ENCODE results near the gene CD248. TPM values are rescaled to one million over a fixed set of nuclear protein-coding genes. Genes with fewer than 3 reads are reported as not detected.

The CD248 gene
- total RNA-seq, 1 donor from 2014 or later, result 58.8 TPM

GRCh38 chr11:66338276-66339161 is 21.7 kb upstream of the CD248 start:
- H3K9ac ChIP-seq (ENCODE audit: low read length), result peak overlapping the region; percentile 80
- peaks cover 39% of the 10 kb centered on the region for H3K4me1 Mint-ChIP-seq (ENCODE audit: low read depth, unreplicated experiment)
- FAIRE-seq, result no peak
- H3K79me2 ChIP-seq (ENCODE audit: insufficient read depth, low read length), result peaks cover 38% of the 10 kb centered on the region
- peaks cover 45% of the 10 kb centered on the region for H3K4me1 ChIP-seq (ENCODE audit: insufficient read depth, low read length)
- peaks cover 3% of the 10 kb centered on the region for H3K36me3 ChIP-seq (ENCODE audit: insufficient read depth, low read length)
- no peak overlapping the region for H2AFZ ChIP-seq (ENCODE audit: low read depth, low read length)
- H3K27me3 Mint-ChIP-seq (ENCODE audit: low read depth, unreplicated experiment), result no peaks in the 10 kb centered on the region
- no peak overlapping the region for H3K4me3 Mint-ChIP-seq (ENCODE audit: unreplicated experiment)
- no peak for DNase-seq (ENCODE audit: low read depth)
- H3K4me3 ChIP-seq (ENCODE audit: insufficient read depth, low read depth, low read length), result no peak overlapping the region
- H3K9me3 ChIP-seq (ENCODE audit: insufficient read depth, low read depth, low read length), result no peaks in the 10 kb centered on the region
- H3K27me3 ChIP-seq (ENCODE audit: insufficient read depth, low read length), result no peaks in the 10 kb centered on the region
- H3K27ac ChIP-seq (ENCODE audit: low read depth, low read length), result peak overlapping the region; percentile 96
- peak overlapping the region; percentile 47 for H3K27ac Mint-ChIP-seq (ENCODE audit: unreplicated experiment)
- peaks cover 7% of the 10 kb centered on the region for H3K36me3 Mint-ChIP-seq (ENCODE audit: low read depth, unreplicated experiment)
- TF ChIP-seq EZH2 (IDR thresholded peaks at IDR 0.05; ENCODE audit: insufficient read depth, low read length), result no peak
- TF ChIP-seq CTCF (IDR thresholded peaks at IDR 0.05; ENCODE audit: insufficient read depth, low read depth, low read length), result no peak
- H3K4me2 ChIP-seq (ENCODE audit: low read length), result peak overlapping the region; percentile 99
- H4K20me1 ChIP-seq (ENCODE audit: insufficient read depth, low read length), result peaks cover 46% of the 10 kb centered on the region
- H3K9me3 Mint-ChIP-seq (ENCODE audit: unreplicated experiment), result no peaks in the 10 kb centered on the region

GRCh38 chr11:66337103-66337899 is 20.5 kb upstream of the CD248 start:
- Mint-ChIP-seq H3K27ac (ENCODE audit: unreplicated experiment) (peak overlapping the region; percentile 99), H3K36me3 (ENCODE audit: low read depth, unreplicated experiment) (peaks cover 9% of the 10 kb centered on the region), H3K4me3 (ENCODE audit: unreplicated experiment) (peak overlapping the region; percentile 88), H3K4me1 (ENCODE audit: low read depth, unreplicated experiment) (peaks cover 31% of the 10 kb centered on the region), H3K9me3 (ENCODE audit: unreplicated experiment) (no peaks in the 10 kb centered on the region), H3K27me3 (ENCODE audit: low read depth, unreplicated experiment) (no peaks in the 10 kb centered on the region)
- no peak for FAIRE-seq
- Histone ChIP-seq H3K4me3 (ENCODE audit: insufficient read depth, low read depth, low read length) (no peak overlapping the region), H3K9ac (ENCODE audit: low read length) (peak overlapping the region; percentile 80), H3K36me3 (ENCODE audit: insufficient read depth, low read length) (peaks cover 6% of the 10 kb centered on the region), H3K27ac (ENCODE audit: low read depth, low read length) (peak overlapping the region; percentile 96), H3K79me2 (ENCODE audit: insufficient read depth, low read length) (peaks cover 32% of the 10 kb centered on the region), H4K20me1 (ENCODE audit: insufficient read depth, low read length) (peaks cover 47% of the 10 kb centered on the region), H3K4me2 (ENCODE audit: low read length) (peak overlapping the region; percentile 99), H2AFZ (ENCODE audit: low read depth, low read length) (no peak overlapping the region), H3K9me3 (ENCODE audit: insufficient read depth, low read depth, low read length) (no peaks in the 10 kb centered on the region), H3K4me1 (ENCODE audit: insufficient read depth, low read length) (peaks cover 47% of the 10 kb centered on the region), H3K27me3 (ENCODE audit: insufficient read depth, low read length) (no peaks in the 10 kb centered on the region)
- TF ChIP-seq EZH2 (IDR thresholded peaks at IDR 0.05; ENCODE audit: insufficient read depth, low read length) (no peak), CTCF (IDR thresholded peaks at IDR 0.05; ENCODE audit: insufficient read depth, low read depth, low read length) (no peak)
- DNase-seq (ENCODE audit: low read depth), result peak; percentile 53

Measured in astrocyte (in vitro differentiated cells and primary cell).